H9 (cell line): ENCODE measurements around the gene TMEM132C. TPM values are rescaled to one million over a fixed set of nuclear protein-coding genes. Genes with fewer than 3 reads are reported as not detected.

Experiments
- DNase-seq: peaks from one replicate; pipeline ENCODE4 v3.0.0-alpha.2; 2017
- H2AFZ ChIP-seq: one replicate; pipeline ENCODE4 v1.6.1; 2013; ENCODE audit warnings: mild to moderate bottlenecking, low read length, control low read depth, moderate library complexity
- H2AK5ac ChIP-seq: 2 replicates; pipeline ENCODE4 v1.6.1; 2013; ENCODE audit warnings: low read length, control low read depth, mixed read lengths; ENCODE audit not compliant: insufficient read length
- H2BK120ac ChIP-seq: one replicate; pipeline ENCODE4 v1.6.1; 2013; ENCODE audit warnings: low read depth, mild to moderate bottlenecking, low read length, control low read depth, inconsistent platforms; ENCODE audit not compliant: poor library complexity, severe bottlenecking
- H2BK12ac ChIP-seq: 2 replicates; pipeline ENCODE4 v1.6.1; 2013; ENCODE audit warnings: low read length, control low read depth, mixed read lengths, low read depth; ENCODE audit not compliant: insufficient read length
- H2BK15ac ChIP-seq: 2 replicates; pipeline ENCODE4 v1.6.1; 2013; ENCODE audit warnings: low read depth, low read length, control low read depth
- H2BK20ac ChIP-seq: one replicate; pipeline ENCODE4 v1.6.1; 2013; ENCODE audit warnings: low read depth, mild to moderate bottlenecking, low read length, control low read depth, inconsistent platforms; ENCODE audit not compliant: poor library complexity, severe bottlenecking
- H2BK5ac ChIP-seq: 2 replicates; pipeline ENCODE4 v1.6.1; 2013; ENCODE audit warnings: low read length, control low read depth, mixed read lengths; ENCODE audit not compliant: insufficient read length
- H3K14ac ChIP-seq: 2 replicates; pipeline ENCODE4 v1.6.1; 2013; ENCODE audit warnings: low read length, control low read depth; ENCODE audit not compliant: insufficient read depth
- H3K18ac ChIP-seq: 2 replicates; pipeline ENCODE4 v1.6.1; 2013; ENCODE audit warnings: low read depth, mild to moderate bottlenecking, mixed read lengths, low read length, control low read depth; ENCODE audit not compliant: insufficient read length
- H3K23ac ChIP-seq: 2 replicates; pipeline ENCODE4 v1.6.1; 2013; ENCODE audit warnings: low read length, control low read depth, mixed read lengths, low read depth; ENCODE audit not compliant: insufficient read length
- H3K23me2 ChIP-seq: 2 replicates; pipeline ENCODE4 v1.6.1; 2013; ENCODE audit warnings: low read depth, mild to moderate bottlenecking, mixed read lengths, low read length, control low read depth; ENCODE audit not compliant: insufficient read length, poor library complexity, severe bottlenecking
- H3K27ac ChIP-seq: 2 replicates; pipeline ENCODE4 v1.5.1; 2013; ENCODE audit warnings: low read length, control low read depth, mixed read lengths, low read depth; ENCODE audit not compliant: insufficient read length
- H3K27me3 ChIP-seq: 2 replicates; pipeline ENCODE4 v1.6.1; 2013; ENCODE audit warnings: low read length, control low read depth, inconsistent platforms; ENCODE audit not compliant: insufficient read depth
- H3K4ac ChIP-seq: 2 replicates; pipeline ENCODE4 v1.6.1; 2013; ENCODE audit warnings: low read depth, mild to moderate bottlenecking, control low read depth, inconsistent platforms, low read length, moderate library complexity
- H3K4me1 ChIP-seq: 2 replicates; pipeline ENCODE4 v1.6.1; 2013; ENCODE audit warnings: low read length, control low read depth, inconsistent platforms; ENCODE audit not compliant: insufficient read depth
- H3K4me2 ChIP-seq: 2 replicates; pipeline ENCODE4 v1.6.1; 2013; ENCODE audit warnings: low read length, control low read depth, mixed read lengths; ENCODE audit not compliant: insufficient read length, insufficient read depth
- H3K56ac ChIP-seq: 2 replicates; pipeline ENCODE4 v1.6.1; 2013; ENCODE audit warnings: low read depth, mild to moderate bottlenecking, mixed read lengths, low read length, control low read depth; ENCODE audit not compliant: insufficient read length
- H3K79me1 ChIP-seq: 2 replicates; pipeline ENCODE4 v1.6.1; 2013; ENCODE audit warnings: low read depth, mild to moderate bottlenecking, moderate library complexity, low read length, control low read depth, inconsistent platforms; ENCODE audit not compliant: insufficient read depth, poor library complexity, severe bottlenecking
- H3K79me2 ChIP-seq: 2 replicates; pipeline ENCODE4 v1.6.1; 2013; ENCODE audit warnings: low read length, control low read depth, inconsistent platforms; ENCODE audit not compliant: insufficient read depth
- H3K9ac ChIP-seq: 2 replicates; pipeline ENCODE4 v1.6.1; 2013; ENCODE audit warnings: low read length, control low read depth, mixed read lengths; ENCODE audit not compliant: insufficient read length; ENCODE audit errors: extremely low read depth
- H3K9me3 ChIP-seq: one replicate; pipeline ENCODE4 v1.6.1; 2013; ENCODE audit warnings: low read depth, low read length, inconsistent platforms; ENCODE audit not compliant: control insufficient read depth
- H3T11ph ChIP-seq: one replicate; pipeline ENCODE4 v1.6.1; 2013; ENCODE audit warnings: mild to moderate bottlenecking, low read length, control low read depth, inconsistent platforms
- H4K20me1 ChIP-seq: one replicate; pipeline ENCODE4 v1.6.1; 2013; ENCODE audit not compliant: control insufficient read depth, insufficient read length, insufficient read depth
- H4K5ac ChIP-seq: 2 replicates; pipeline ENCODE4 v1.6.1; 2013; ENCODE audit warnings: low read depth, mild to moderate bottlenecking, mixed read lengths, low read length, control low read depth; ENCODE audit not compliant: insufficient read length
- H4K8ac ChIP-seq: replicated peaks from 2 replicates; pipeline ENCODE4 v1.6.1; 2013; ENCODE audit warnings: low read length, control low read depth, mixed read lengths, low read depth; ENCODE audit not compliant: insufficient read length
- H4K91ac ChIP-seq: 2 replicates; pipeline ENCODE4 v1.6.1; 2013; ENCODE audit warnings: low read depth, mild to moderate bottlenecking, moderate library complexity, mixed read lengths, low read length, control low read depth; ENCODE audit not compliant: insufficient read length
- H3K27ac Mint-ChIP-seq, 3 experiments: 2 replicates in 2 of 3; 3 replicates in 1 of 3; pipeline ENCODE4 v1.8.0; 2020 to 2021; ENCODE audit warnings: mixed read lengths in 3 of 3, mild to moderate bottlenecking in 1 of 3, moderate library complexity in 1 of 3
- H3K27me3 Mint-ChIP-seq: 2 replicates; pipeline ENCODE4 v1.8.0; 2021; ENCODE audit warnings: low read depth, mild to moderate bottlenecking, moderate library complexity, mixed read lengths
- H3K36me3 Mint-ChIP-seq, 3 experiments: 2 replicates in 2 of 3; 3 replicates in 1 of 3; pipeline ENCODE4 v1.8.0; 2020 to 2021; ENCODE audit warnings: low read depth in 3 of 3, mixed read lengths in 3 of 3; ENCODE audit not compliant: insufficient read depth in 1 of 3
- H3K4me1 Mint-ChIP-seq, 2 experiments: 2 replicates each; pipeline ENCODE4 v1.8.0; 2020; ENCODE audit warnings: mixed read lengths in 2 of 2
- H3K4me3 Mint-ChIP-seq, 2 experiments: 2 replicates in 1 of 2; 3 replicates in 1 of 2; pipeline ENCODE4 v1.8.0; 2020 to 2021; ENCODE audit warnings: mild to moderate bottlenecking in 2 of 2, mixed read lengths in 2 of 2, moderate library complexity in 1 of 2
- H3K9me3 Mint-ChIP-seq, 2 experiments: 2 replicates in 1 of 2; 3 replicates in 1 of 2; pipeline ENCODE4 v1.8.0; 2020; ENCODE audit warnings: mild to moderate bottlenecking in 2 of 2, mixed read lengths in 2 of 2, moderate library complexity in 1 of 2
- WGBS: extraction: QIAGEN DNeasy Blood & Tissue Kit; methylation state at CpG from one replicate; pipeline ENCODE4 v1.1.7; 2013; ENCODE audit warnings: missing lambda C conversion rate, low lambda C conversion rate, mixed read lengths; ENCODE audit not compliant: insufficient read length; ENCODE audit errors: extremely low coverage; 5-methylcytosine and 5-hydroxymethylcytosine counted together
- total RNA-seq: library from RNA; stranded (reverse); gene quantifications from 2 replicates; pipeline ENCODE4 v1.2.1, GENCODE V29; 2021
- TF ChIP-seq, protein P1 (sequence below): fragments of 200-600 bp; sonication (generic); conservative IDR thresholded peaks from 3 replicates; pipeline ENCODE4 v1.8.0; 2021; ENCODE audit warnings: antibody characterized with exemption, mild to moderate bottlenecking

The TMEM132C gene
- total RNA-seq, 1 experiment from 2014 or later, result 0.22 TPM

GRCh38 chr12:128459067-128459466 is 192.1 kb downstream of the TMEM132C start:
- no peaks in the 10 kb centered on the region for H3K9me3 ChIP-seq
- no peak overlapping the region for H2BK15ac ChIP-seq
- H3K23me2 ChIP-seq, result no peaks in the 10 kb centered on the region
- no peaks in the 10 kb centered on the region for H4K20me1 ChIP-seq
- H3T11ph ChIP-seq, result no peak overlapping the region
- no peak overlapping the region for H3K14ac ChIP-seq
- H3K79me2 ChIP-seq, result no peaks in the 10 kb centered on the region
- no peak overlapping the region for H3K4ac ChIP-seq
- no peak overlapping the region for H4K91ac ChIP-seq
- H3K4me3 Mint-ChIP-seq, result peak overlapping the region; percentile 8 to 13; a peak in 4 of 5 replicates
- H3K23ac ChIP-seq, result no peak overlapping the region
- H3K36me3 Mint-ChIP-seq, result peaks cover 0 to 17% (median 0%) of the 10 kb centered on the region in 3 experiments; a peak in 5 of 7 replicates
- no peak overlapping the region for H2BK20ac ChIP-seq
- no peak overlapping the region for H3K27ac ChIP-seq
- peaks cover 7% of the 10 kb centered on the region; the same call in 1 of the 2 replicates for H3K4me1 ChIP-seq
- no CpG with 5 or more reads among the region's 1 CpG for WGBS
- H4K5ac ChIP-seq, result no peak overlapping the region
- H3K4me2 ChIP-seq, result peak overlapping the region; percentile 12
- no peak overlapping the region for H4K8ac ChIP-seq
- TF ChIP-seq, protein P1, sequence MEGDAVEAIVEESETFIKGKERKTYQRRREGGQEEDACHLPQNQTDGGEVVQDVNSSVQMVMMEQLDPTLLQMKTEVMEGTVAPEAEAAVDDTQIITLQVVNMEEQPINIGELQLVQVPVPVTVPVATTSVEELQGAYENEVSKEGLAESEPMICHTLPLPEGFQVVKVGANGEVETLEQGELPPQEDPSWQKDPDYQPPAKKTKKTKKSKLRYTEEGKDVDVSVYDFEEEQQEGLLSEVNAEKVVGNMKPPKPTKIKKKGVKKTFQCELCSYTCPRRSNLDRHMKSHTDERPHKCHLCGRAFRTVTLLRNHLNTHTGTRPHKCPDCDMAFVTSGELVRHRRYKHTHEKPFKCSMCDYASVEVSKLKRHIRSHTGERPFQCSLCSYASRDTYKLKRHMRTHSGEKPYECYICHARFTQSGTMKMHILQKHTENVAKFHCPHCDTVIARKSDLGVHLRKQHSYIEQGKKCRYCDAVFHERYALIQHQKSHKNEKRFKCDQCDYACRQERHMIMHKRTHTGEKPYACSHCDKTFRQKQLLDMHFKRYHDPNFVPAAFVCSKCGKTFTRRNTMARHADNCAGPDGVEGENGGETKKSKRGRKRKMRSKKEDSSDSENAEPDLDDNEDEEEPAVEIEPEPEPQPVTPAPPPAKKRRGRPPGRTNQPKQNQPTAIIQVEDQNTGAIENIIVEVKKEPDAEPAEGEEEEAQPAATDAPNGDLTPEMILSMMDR, result no peak
- peaks cover 0 to 4% of the 10 kb centered on the region in 2 experiments; a peak in 3 of 5 replicates for H3K9me3 Mint-ChIP-seq
- H3K27me3 ChIP-seq, result no peaks in the 10 kb centered on the region
- no peak overlapping the region for H3K56ac ChIP-seq
- no peak overlapping the region for H3K9ac ChIP-seq
- H3K4me1 Mint-ChIP-seq, result peaks cover 26 to 29% of the 10 kb centered on the region in 2 experiments
- H2BK5ac ChIP-seq, result no peak overlapping the region
- DNase-seq, result peak; percentile 75
- H3K27me3 Mint-ChIP-seq, result peaks cover 25% of the 10 kb centered on the region
- H2AK5ac ChIP-seq, result no peak overlapping the region
- peak overlapping the region; percentile 70 to 94 (median 72); a peak in 6 of 7 replicates for H3K27ac Mint-ChIP-seq
- H2BK120ac ChIP-seq, result no peak overlapping the region
- no peak overlapping the region for H2BK12ac ChIP-seq
- no peaks in the 10 kb centered on the region for H3K79me1 ChIP-seq
- H2AFZ ChIP-seq, result no peak overlapping the region
- no peak overlapping the region for H3K18ac ChIP-seq
